Measurements from ENCODE around the gene AGPAT3. TPM values are rescaled to one million over a fixed set of nuclear protein-coding genes. Genes with fewer than 3 reads are reported as not detected.

Gene AGPAT3
- total RNA-seq, 4 donors from 2014 or later = 61.0 to 77.9 (median 69.4) TPM

GRCh38 chr21:44018127-44018526, 153.1 kb downstream of the AGPAT3 start:
- no peak overlapping the region for H3K4me3 ChIP-seq
- H3K27ac ChIP-seq = no peak overlapping the region
- H3K9me3 ChIP-seq = no peaks in the 10 kb centered on the region
- no peak for TF ChIP-seq POLR2A (IDR thresholded peaks at IDR 0.05)
- no peak for TF ChIP-seq CTCF (IDR thresholded peaks at IDR 0.05)
- no peak for TF ChIP-seq EP300 (IDR thresholded peaks at IDR 0.05)
- TF ChIP-seq POLR2AphosphoS5 (IDR thresholded peaks at IDR 0.05) = no peak
- peak in 1 of 2 donors; percentile 30 for DNase-seq (ENCODE audit: low spot score in 2 of 2)
- no peaks in the 10 kb centered on the region for H3K36me3 ChIP-seq
- peaks cover 47% of the 10 kb centered on the region for H3K4me1 ChIP-seq
- WGBS = 96% methylated on average over 5 of the region's 5 CpGs
- H3K27me3 ChIP-seq = no peaks in the 10 kb centered on the region

GRCh38 chr21:44018813-44019567, 154.0 kb downstream of the AGPAT3 start:
- Histone ChIP-seq H3K27me3 (no peaks in the 10 kb centered on the region), H3K36me3 (no peaks in the 10 kb centered on the region), H3K4me3 (no peak overlapping the region), H3K9me3 (no peaks in the 10 kb centered on the region), H3K4me1 (peaks cover 40% of the 10 kb centered on the region), H3K27ac (no peak overlapping the region)
- DNase-seq (ENCODE audit: low spot score in 2 of 2) = peak; percentile 20 to 23
- TF ChIP-seq EP300 (IDR thresholded peaks at IDR 0.05) = no peak
- no peak for TF ChIP-seq CTCF (IDR thresholded peaks at IDR 0.05)
- no peak for TF ChIP-seq POLR2A (IDR thresholded peaks at IDR 0.05)
- TF ChIP-seq POLR2AphosphoS5 (IDR thresholded peaks at IDR 0.05) = no peak
- WGBS = 86% methylated on average over 9 of the region's 10 CpGs

GRCh38 chr21:44019568-44019958, 154.5 kb downstream of the AGPAT3 start:
- WGBS = 93% methylated on average over 8 of the region's 8 CpGs
- no peak overlapping the region for H3K4me3 ChIP-seq
- no peak for TF ChIP-seq POLR2A (IDR thresholded peaks at IDR 0.05)

GRCh38 chr21:44020551-44020950, 155.5 kb downstream of the AGPAT3 start:
- no peaks in the 10 kb centered on the region for H3K27me3 ChIP-seq
- no peak overlapping the region for H3K27ac ChIP-seq
- H3K36me3 ChIP-seq = no peaks in the 10 kb centered on the region
- no peaks in the 10 kb centered on the region for H3K9me3 ChIP-seq
- no peak for TF ChIP-seq CTCF (IDR thresholded peaks at IDR 0.05)
- TF ChIP-seq EP300 (IDR thresholded peaks at IDR 0.05) = no peak
- TF ChIP-seq POLR2A (IDR thresholded peaks at IDR 0.05) = no peak
- TF ChIP-seq POLR2AphosphoS5 (IDR thresholded peaks at IDR 0.05) = no peak
- H3K4me3 ChIP-seq = no peak overlapping the region
- WGBS = 86% methylated on average over 4 of the region's 4 CpGs
- peaks cover 40% of the 10 kb centered on the region for H3K4me1 ChIP-seq
- DNase-seq (ENCODE audit: low spot score in 2 of 2) = peak in 1 of 2 donors; percentile 40

More at GRCh38 chr21:44019568-44019958, 154.5 kb downstream of the AGPAT3 start:
- Histone ChIP-seq H3K27me3 (no peaks in the 10 kb centered on the region), H3K27ac (no peak overlapping the region), H3K9me3 (no peaks in the 10 kb centered on the region), H3K4me1 (peaks cover 40% of the 10 kb centered on the region), H3K36me3 (no peaks in the 10 kb centered on the region)
- peak; percentile 22 to 40 for DNase-seq (ENCODE audit: low spot score in 2 of 2)

GRCh38 chr21:44021064-44021463, 156.0 kb downstream of the AGPAT3 start:
- Histone ChIP-seq H3K36me3 (no peaks in the 10 kb centered on the region), H3K4me1 (peaks cover 40% of the 10 kb centered on the region), H3K27me3 (no peaks in the 10 kb centered on the region), H3K4me3 (no peak overlapping the region), H3K9me3 (no peaks in the 10 kb centered on the region), H3K27ac (no peak overlapping the region)
- no peak for DNase-seq (ENCODE audit: low spot score in 2 of 2)
- TF ChIP-seq POLR2AphosphoS5 (IDR thresholded peaks at IDR 0.05) (no peak), CTCF (IDR thresholded peaks at IDR 0.05) (no peak), EP300 (IDR thresholded peaks at IDR 0.05) (no peak), POLR2A (IDR thresholded peaks at IDR 0.05) (no peak)
- WGBS = 88% methylated on average over 1 of the region's 1 CpG

All from suprapubic skin (tissue), 4 donors.